Gastroesophageal sphincter (tissue), 4 donors: Measurements from ENCODE around the gene MAB21L2. TPM values are rescaled to one million over a fixed set of nuclear protein-coding genes. Genes with fewer than 3 reads are reported as not detected.
"Not testable (repeated sequence)": the region's sequence is repeated elsewhere in the genome, so short reads cannot be mapped to it uniquely, and the experiment has no call there.

Experiments used
- ATAC-seq: fragments of 150-250 bp; one replicate; pipeline ENCODE4 v1.9.1; 2016; ENCODE audit warnings: mild to moderate bottlenecking, moderate library complexity
- H3K27ac ChIP-seq, 4 donors: fragments of 200-600 bp; sonication (generic) in 3 of 4; 1 replicate in 3 of 4; 2 replicates in 1 of 4; pipeline ENCODE4 v1.5.1; 2016 to 2019
- H3K27me3 ChIP-seq: fragments of 200-600 bp; sonication (generic); one replicate; pipeline ENCODE4 v1.5.1; 2019
- H3K36me3 ChIP-seq, 2 donors: fragments of 200-600 bp; sonication (generic); one replicate each; pipeline ENCODE4 v1.5.1; 2019; ENCODE audit warnings: control low read depth in 1 of 2
- H3K4me1 ChIP-seq, 3 donors: fragments of 200-600 bp; sonication (generic); 1 replicate in 2 of 3; 2 replicates in 1 of 3; pipeline ENCODE4 v1.5.1; 2016 to 2019; ENCODE audit warnings: control low read depth in 2 of 3
- H3K4me3 ChIP-seq, 2 donors: fragments of 200-600 bp; sonication (generic); one replicate each; pipeline ENCODE4 v1.5.1; 2019; ENCODE audit warnings: mild to moderate bottlenecking in 1 of 2, moderate library complexity in 1 of 2
- H3K9me3 ChIP-seq, 3 donors: fragments of 200-600 bp; sonication (generic); one replicate each; pipeline ENCODE4 v1.5.1; 2017 to 2019; ENCODE audit warnings: control low read depth in 2 of 3
- EP300 ChIP-seq: sonication (generic); formaldehyde crosslinking; IDR thresholded peaks from one replicate; pipeline ENCODE4 v1.6.1; 2017; ENCODE audit warnings: antibody characterized with exemption, mild to moderate bottlenecking
- POLR2A ChIP-seq, 2 donors: fragments of 450-650 bp; IDR thresholded peaks; one replicate each; pipeline ENCODE4 v1.6.1; 2017; ENCODE audit warnings: antibody characterized with exemption in 2 of 2, mild to moderate bottlenecking in 2 of 2, moderate library complexity in 1 of 2
- POLR2AphosphoS5 ChIP-seq: sonication (generic); formaldehyde crosslinking; IDR thresholded peaks from one replicate; pipeline ENCODE4 v1.6.1; 2017; ENCODE audit warnings: antibody characterized with exemption
- WGBS, 2 donors: methylation state at CpG; one replicate each; pipeline ENCODE4 v1.1.5; 2018; ENCODE audit warnings: low coverage in 1 of 2; 5-methylcytosine and 5-hydroxymethylcytosine counted together
- total RNA-seq, 4 donors: library from RNA; depleted of rRNA; stranded (reverse); fragments of >200 nt; gene quantifications; one replicate each; pipeline ENCODE4 v1.1.0, GENCODE V29; 2016
- TF ChIP-seq, protein P1 (sequence below), 4 experiments: fragments of 200-600 bp in 2 of 4; fragments of 450-650 bp in 2 of 4; sonication (generic) in 1 of 4; IDR thresholded peaks; one replicate each; pipeline ENCODE4 v1.5.1; 2017 to 2019; ENCODE audit warnings: antibody characterized with exemption in 4 of 4, mild to moderate bottlenecking in 2 of 4, moderate library complexity in 2 of 4

MAB21L2 gene
- total RNA-seq, 4 donors from 2014 or later = 0.31 to 2.6 (median 0.68) TPM

DNA sequence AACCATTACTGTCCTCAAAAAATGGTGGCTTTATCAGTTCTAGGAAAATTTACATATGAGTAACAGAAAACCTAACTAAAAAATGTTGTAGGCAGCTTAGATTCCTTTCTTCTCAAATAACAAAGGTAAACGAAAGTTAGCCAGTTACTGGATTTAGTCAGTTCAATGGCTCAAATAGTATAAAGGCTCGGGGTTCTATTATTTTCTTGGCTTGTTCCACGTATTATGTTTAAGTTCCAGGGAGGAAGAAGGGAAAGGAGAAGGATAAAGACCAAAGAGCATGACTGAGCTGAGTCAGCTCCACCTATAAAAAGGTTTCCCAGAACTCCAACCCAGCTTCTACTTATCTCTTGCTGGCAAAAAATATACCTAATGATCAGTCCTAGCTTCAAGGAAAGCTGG lies 41.0 kb upstream of the MAB21L2 start:
- no peaks in the 10 kb centered on the region for H3K4me1 ChIP-seq
- WGBS, 2 donors = 70 to 80% methylated on average over 3 of the region's 3 CpGs
- H3K4me3 ChIP-seq = no peak overlapping the region
- no peaks in the 10 kb centered on the region for H3K36me3 ChIP-seq
- no peak overlapping the region for H3K27ac ChIP-seq
- no peaks in the 10 kb centered on the region for H3K27me3 ChIP-seq
- no peak for ATAC-seq
- TF ChIP-seq, protein P1, sequence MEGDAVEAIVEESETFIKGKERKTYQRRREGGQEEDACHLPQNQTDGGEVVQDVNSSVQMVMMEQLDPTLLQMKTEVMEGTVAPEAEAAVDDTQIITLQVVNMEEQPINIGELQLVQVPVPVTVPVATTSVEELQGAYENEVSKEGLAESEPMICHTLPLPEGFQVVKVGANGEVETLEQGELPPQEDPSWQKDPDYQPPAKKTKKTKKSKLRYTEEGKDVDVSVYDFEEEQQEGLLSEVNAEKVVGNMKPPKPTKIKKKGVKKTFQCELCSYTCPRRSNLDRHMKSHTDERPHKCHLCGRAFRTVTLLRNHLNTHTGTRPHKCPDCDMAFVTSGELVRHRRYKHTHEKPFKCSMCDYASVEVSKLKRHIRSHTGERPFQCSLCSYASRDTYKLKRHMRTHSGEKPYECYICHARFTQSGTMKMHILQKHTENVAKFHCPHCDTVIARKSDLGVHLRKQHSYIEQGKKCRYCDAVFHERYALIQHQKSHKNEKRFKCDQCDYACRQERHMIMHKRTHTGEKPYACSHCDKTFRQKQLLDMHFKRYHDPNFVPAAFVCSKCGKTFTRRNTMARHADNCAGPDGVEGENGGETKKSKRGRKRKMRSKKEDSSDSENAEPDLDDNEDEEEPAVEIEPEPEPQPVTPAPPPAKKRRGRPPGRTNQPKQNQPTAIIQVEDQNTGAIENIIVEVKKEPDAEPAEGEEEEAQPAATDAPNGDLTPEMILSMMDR (IDR thresholded peaks at IDR 0.05) = no peak
- TF ChIP-seq EP300 (no peak), POLR2AphosphoS5 (no peak), POLR2A (IDR thresholded peaks at IDR 0.05) (no peak)
- H3K9me3 ChIP-seq = no peaks in the 10 kb centered on the region

DNA sequence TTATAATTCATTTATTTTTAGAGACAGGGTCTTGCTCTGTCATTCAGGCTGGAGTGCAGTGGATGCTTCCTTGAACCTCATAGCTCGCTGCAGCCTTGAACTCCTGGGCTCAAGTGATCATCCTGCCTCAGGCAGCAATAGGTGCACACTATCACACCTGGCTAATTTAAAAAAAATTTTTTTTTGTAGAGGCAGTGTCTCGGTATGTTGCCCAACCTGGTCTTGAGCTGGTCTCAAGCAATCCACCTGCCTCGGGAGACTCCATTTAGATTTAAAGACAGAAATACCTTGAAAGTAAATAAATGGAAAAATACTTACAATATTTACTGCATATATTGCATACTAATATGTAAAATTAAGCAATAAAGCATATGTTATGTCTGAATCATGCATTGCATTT lies 40.3 kb upstream of the MAB21L2 start:
- Histone ChIP-seq H3K27ac (no peak overlapping the region), H3K9me3 (no peaks in the 10 kb centered on the region), H3K4me1 (no peaks in the 10 kb centered on the region), H3K36me3 (no peaks in the 10 kb centered on the region), H3K4me3 (no peak overlapping the region), H3K27me3 (no peaks in the 10 kb centered on the region)
- ATAC-seq = no peak
- 81 to 95% methylated on average over 3 of the region's 3 CpGs for WGBS, 2 donors
- TF ChIP-seq POLR2AphosphoS5 = no peak
- TF ChIP-seq, protein P1 (IDR thresholded peaks at IDR 0.05) = no peak
- no peak for TF ChIP-seq POLR2A (IDR thresholded peaks at IDR 0.05)
- no peak for TF ChIP-seq EP300

DNA sequence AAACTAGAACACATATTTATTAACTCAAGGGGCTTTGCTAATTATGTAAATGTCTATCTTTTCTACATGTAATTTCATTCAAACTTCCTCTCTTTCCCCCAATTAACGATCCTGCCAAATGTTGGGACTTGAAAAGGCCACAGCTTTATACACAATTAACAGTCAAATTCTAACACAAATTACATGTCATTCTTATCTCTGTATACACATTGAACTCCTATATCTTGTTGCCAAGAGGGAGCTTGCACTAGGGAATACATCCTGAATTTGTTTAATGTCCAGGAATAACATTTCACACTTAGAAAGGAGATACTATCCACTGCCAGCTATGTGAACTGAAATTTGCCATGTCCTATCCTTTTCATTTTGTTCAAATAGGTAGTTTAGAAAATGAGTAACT lies 38.9 kb upstream of the MAB21L2 start:
- WGBS, 2 donors = 25 to 38% methylated on average over 1 of the region's 1 CpG
- ATAC-seq = no peak
- Histone ChIP-seq H3K4me3 (no peak overlapping the region), H3K27me3 (no peaks in the 10 kb centered on the region), H3K27ac (no peak overlapping the region), H3K9me3 (no peaks in the 10 kb centered on the region), H3K36me3 (no peaks in the 10 kb centered on the region), H3K4me1 (no peaks in the 10 kb centered on the region)
- TF ChIP-seq EP300 (no peak), POLR2AphosphoS5 (no peak), POLR2A (IDR thresholded peaks at IDR 0.05) (no peak)
- TF ChIP-seq, protein P1 (IDR thresholded peaks at IDR 0.05) = no peak

DNA sequence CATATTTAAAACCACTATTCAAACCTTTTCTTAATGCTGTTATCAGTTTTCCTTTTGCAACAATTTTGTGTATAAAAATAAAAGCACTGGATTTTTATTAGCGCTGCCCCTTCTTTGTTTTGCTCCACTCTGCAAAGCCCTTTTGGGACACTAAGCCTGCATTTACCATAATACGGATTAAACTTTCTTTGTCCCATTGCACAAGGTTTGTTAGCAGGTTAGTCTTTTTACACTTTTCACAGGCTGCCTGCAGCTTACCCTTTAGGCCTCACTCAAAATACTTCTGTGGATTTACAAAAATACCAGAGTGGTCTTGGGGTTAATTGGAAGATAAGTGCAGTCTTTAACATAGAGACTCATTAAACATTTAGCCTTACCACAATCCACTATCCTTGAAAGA lies 35.7 kb upstream of the MAB21L2 start:
- H3K27ac ChIP-seq = no peak overlapping the region
- H3K27me3 ChIP-seq = no peaks in the 10 kb centered on the region
- H3K4me1 ChIP-seq = no peaks in the 10 kb centered on the region
- WGBS, 2 donors = 93 to 94% methylated on average over 2 of the region's 2 CpGs
- no peak overlapping the region for H3K4me3 ChIP-seq
- ATAC-seq = no peak
- H3K36me3 ChIP-seq = no peaks in the 10 kb centered on the region
- TF ChIP-seq EP300 (no peak), POLR2A (IDR thresholded peaks at IDR 0.05) (no peak), POLR2AphosphoS5 (no peak)
- TF ChIP-seq, protein P1 (IDR thresholded peaks at IDR 0.05) = no peak
- no peaks in the 10 kb centered on the region for H3K9me3 ChIP-seq

DNA sequence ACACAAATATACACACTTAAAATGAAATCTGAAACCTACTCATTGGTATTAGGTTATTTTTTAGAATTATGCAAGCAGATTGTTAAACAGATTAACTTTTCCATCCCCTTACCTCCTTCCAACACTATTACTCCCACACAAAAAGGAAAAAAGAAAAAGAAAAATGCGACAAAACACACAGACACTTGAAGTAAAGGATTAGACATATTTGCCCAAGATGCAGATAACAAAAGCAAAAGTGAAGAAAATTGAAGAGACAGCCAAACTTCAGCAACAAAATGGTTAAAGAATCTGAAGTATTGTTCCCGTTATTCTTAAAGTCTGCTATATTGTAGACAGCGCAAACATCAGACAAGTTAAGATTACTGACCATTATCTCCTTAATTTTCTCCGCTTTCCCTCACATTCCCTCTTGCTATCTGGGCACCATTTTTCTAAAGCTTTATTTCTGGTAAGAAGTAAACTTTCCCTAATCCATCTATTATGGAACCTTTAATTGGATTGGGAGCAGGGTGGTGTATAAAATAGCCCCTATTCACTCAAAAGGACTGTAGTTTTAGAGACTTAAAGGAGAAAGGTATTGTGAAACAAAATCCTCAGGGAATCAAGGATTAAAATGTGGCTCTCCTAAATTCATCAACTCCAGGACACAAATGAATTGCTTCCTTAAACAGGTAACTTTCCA lies 34.7 kb upstream of the MAB21L2 start:
- no peak overlapping the region for H3K27ac ChIP-seq
- no peak for TF ChIP-seq EP300
- 73 to 81% methylated on average over 4 of the region's 4 CpGs for WGBS, 2 donors

DNA sequence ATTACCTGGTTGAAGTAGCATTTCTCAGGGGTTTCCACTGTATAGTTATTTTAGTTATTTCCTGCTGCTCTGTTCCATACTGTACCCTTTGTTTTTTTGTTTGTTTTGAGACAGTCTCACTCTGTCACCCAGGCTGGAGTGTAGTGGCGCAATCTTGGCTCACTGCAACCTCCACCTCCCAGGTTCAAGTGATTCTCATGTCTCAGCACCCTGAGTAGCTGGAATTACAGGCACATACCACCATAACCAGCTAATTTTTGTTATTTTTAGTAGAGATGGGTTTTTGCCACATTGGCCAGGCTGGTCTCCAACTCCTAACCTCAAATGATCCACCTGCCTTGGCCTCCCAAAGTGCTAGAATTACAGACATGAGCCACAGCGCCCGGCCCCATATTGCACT lies 24.1 kb upstream of the MAB21L2 start:
- H3K27me3 ChIP-seq, H3K27ac ChIP-seq, H3K36me3 ChIP-seq, H3K4me3 ChIP-seq, H3K4me1 ChIP-seq, H3K9me3 ChIP-seq, ATAC-seq: not testable (repeated sequence)
- WGBS, 2 donors = 100% methylated on average over 3 of the region's 3 CpGs

More for the DNA sequence above, 34.7 kb upstream of the MAB21L2 start:
- Histone ChIP-seq H3K4me1 (no peaks in the 10 kb centered on the region), H3K36me3 (no peaks in the 10 kb centered on the region), H3K27me3 (no peaks in the 10 kb centered on the region), H3K4me3 (no peak overlapping the region), H3K9me3 (no peaks in the 10 kb centered on the region)
- ATAC-seq = no peak
